K562 (cell line): Measurements from ENCODE around the gene MTSS2. TPM values are rescaled to one million over a fixed set of nuclear protein-coding genes. Genes with fewer than 3 reads are reported as not detected.

ENCODE experiments used
- ATAC-seq: fragments of 200-7000 bp; cut with Tn5 transposase; 3 replicates; pipeline ENCODE4 v1.9.1; 2020; ENCODE audit warnings: moderate library complexity
- BruUV-seq: library from RNA; stranded (reverse); fragments of 400-500 nt; replicated peaks from 2 replicates; lab custom pipeline; 2021; lab: Mats Ljungman, UMichigan
- CTCF ChIA-PET: fragments of 300-600 bp; formaldehyde crosslinking; extraction: SDS; loops from one replicate; lab custom pipeline; 2021; ENCODE audit warnings: low intra/inter-chr PET ratio; lab: Yijun Ruan, JAX
- POLR2A ChIA-PET: fragments of 300-600, 350-650 bp; sonication (Branson Sonifier 250); formaldehyde crosslinking; extraction: SDS; loops from one replicate; lab custom pipeline; 2021; ENCODE audit warnings: antibody characterized with exemption, inconsistent platforms; lab: Yijun Ruan, JAX
- DNase-seq, 4 experiments: peaks; one replicate each; pipeline versions ENCODE4 v3.0.0 to v3.0.0-alpha.2; 2011 to 2018; ENCODE audit warnings: low spot score in 3 of 4, mixed read lengths in 3 of 4; ENCODE audit errors: extremely low read depth in 1 of 4
- FAIRE-seq: peaks from 2 replicates; lab custom pipeline; 2011; peaks lifted over from hg19 to GRCh38; lab: Jason Lieb, UNC
- H2AFZ ChIP-seq: 2 replicates; pipeline ENCODE4 v1.6.0; 2011; ENCODE audit warnings: low read depth, low read length, control low read depth, inconsistent platforms
- H3K27ac ChIP-seq: fragments of 200-600 bp; 3 replicates; pipeline ENCODE4 v1.8.0; 2011; ENCODE audit warnings: low read depth, mild to moderate bottlenecking, control low read depth, inconsistent platforms, low read length, moderate library complexity, mixed read lengths; ENCODE audit errors: extremely low read depth
- H3K27me3 ChIP-seq, 2 experiments: fragments of 300-600 bp in 1 of 2; 2 replicates in 1 of 2; 3 replicates in 1 of 2; pipeline versions ENCODE4 v1.6.0 to v1.8.0; 2011; ENCODE audit warnings: inconsistent platforms in 2 of 2, low read length in 2 of 2, mild to moderate bottlenecking in 1 of 2, mixed read lengths in 1 of 2, moderate library complexity in 1 of 2; ENCODE audit not compliant: control insufficient read depth in 2 of 2, insufficient read depth in 2 of 2
- H3K36me3 ChIP-seq: fragments of 300-600 bp; 3 replicates; pipeline ENCODE4 v1.8.0; 2011; ENCODE audit warnings: mild to moderate bottlenecking, low read length, inconsistent platforms; ENCODE audit not compliant: control insufficient read depth, insufficient read depth
- H3K4me1 ChIP-seq, 2 experiments: fragments of 200-600 bp in 1 of 2; replicated peaks in 1 of 2; 2 replicates in 1 of 2; 3 replicates in 1 of 2; pipeline versions ENCODE4 v1.5.1 to v1.8.0; 2011; ENCODE audit warnings: inconsistent platforms in 2 of 2, low read length in 2 of 2, mild to moderate bottlenecking in 1 of 2, mixed read lengths in 1 of 2, moderate library complexity in 1 of 2; ENCODE audit not compliant: control insufficient read depth in 2 of 2, insufficient read depth in 2 of 2
- H3K4me2 ChIP-seq: 2 replicates; pipeline ENCODE4 v1.6.1; 2011; ENCODE audit warnings: low read length, control low read depth, inconsistent platforms, mixed read lengths; ENCODE audit not compliant: insufficient read depth
- H3K4me3 ChIP-seq: fragments of 200-600 bp; sonication (generic), shearing (Covaris generic); 2 replicates; pipeline ENCODE4 v1.5.1; 2016; ENCODE audit warnings: control low read depth, inconsistent platforms
- H3K79me2 ChIP-seq: fragments of 200-600 bp; 3 replicates; pipeline ENCODE4 v1.8.0; 2011; ENCODE audit warnings: low read length, inconsistent platforms; ENCODE audit not compliant: control insufficient read depth, insufficient read depth
- H3K9ac ChIP-seq, 2 experiments: 2 replicates each; pipeline versions ENCODE4 v1.6.0 to v1.6.1; 2011; ENCODE audit warnings: low read depth in 2 of 2, low read length in 2 of 2, control low read depth in 1 of 2, inconsistent platforms in 1 of 2, mild to moderate bottlenecking in 1 of 2, mixed read lengths in 1 of 2; ENCODE audit not compliant: insufficient read depth in 1 of 2
- H3K9me1 ChIP-seq: one replicate; pipeline ENCODE4 v1.6.0; 2011; ENCODE audit warnings: inconsistent platforms, mild to moderate bottlenecking, low read length, moderate library complexity; ENCODE audit not compliant: control insufficient read depth, insufficient read depth
- H3K9me3 ChIP-seq: replicated peaks from 2 replicates; pipeline ENCODE4 v1.5.1; 2011; ENCODE audit warnings: low read depth, low read length, inconsistent platforms; ENCODE audit not compliant: control insufficient read depth, insufficient read depth
- H4K20me1 ChIP-seq: replicated peaks from 2 replicates; pipeline ENCODE4 v1.6.1; 2011; ENCODE audit warnings: low read length, inconsistent platforms, mixed read lengths; ENCODE audit not compliant: control insufficient read depth, insufficient read depth
- CBFA2T3 ChIP-seq: fragments of 450-650 bp; IDR thresholded peaks from 2 replicates; pipeline ENCODE4 v1.6.1; 2017
- CHD2 ChIP-seq: IDR thresholded peaks from 2 replicates; pipeline ENCODE4 v1.6.1; 2011; ENCODE audit warnings: low read depth, low read length
- KDM5B ChIP-seq: fragments of 200-600 bp; sonication (generic); IDR thresholded peaks from 2 replicates; pipeline ENCODE4 v1.6.1; 2012; ENCODE audit warnings: low read depth, mild to moderate bottlenecking, moderate library complexity, low read length, control low read depth, inconsistent platforms; ENCODE audit not compliant: insufficient replicate concordance
- RBM34 ChIP-seq: fragments of 200-400 bp; formaldehyde crosslinking; IDR thresholded peaks from 2 replicates; pipeline ENCODE4 v1.6.1; 2018; ENCODE audit warnings: low read length, borderline replicate concordance; ENCODE audit not compliant: insufficient read depth
- TOE1 ChIP-seq, 2 experiments: fragments of 450-650 bp in 1 of 2; sonication (generic) in 1 of 2; formaldehyde crosslinking in 1 of 2; IDR thresholded peaks; 2 replicates each; pipeline versions ENCODE4 v1.7.1 to v1.8.0; 2016 to 2022; ENCODE audit warnings: borderline replicate concordance in 2 of 2, mild to moderate bottlenecking in 2 of 2, antibody characterized with exemption in 1 of 2, inconsistent platforms in 1 of 2, low read depth in 1 of 2, missing genetic modification reagents in 1 of 2, moderate library complexity in 1 of 2
- XRCC4 ChIP-seq: IDR thresholded peaks from one replicate; pipeline ENCODE4 v1.6.1; 2011; ENCODE audit not compliant: insufficient read depth, insufficient read length; ENCODE audit errors: extremely low read depth
- ZNF253 ChIP-seq: fragments of 250-450 bp; sonication (Bioruptor Pico); conservative IDR thresholded peaks from 2 replicates; pipeline ENCODE4 v1.6.1; 2021; ENCODE audit warnings: mild to moderate bottlenecking
- WGBS: fragments of 100-300 bp; shearing (Covaris generic); methylation state at CpG from one replicate; pipeline ENCODE4 v1.1.6; 2016; ENCODE audit warnings: low coverage, mixed read lengths; ENCODE audit not compliant: insufficient coverage; ENCODE audit errors: missing lambda C conversion rate; 5-methylcytosine and 5-hydroxymethylcytosine counted together
- in situ Hi-C: fragments of 300-500 bp; cut with MboI; formaldehyde crosslinking; loops from 4 replicates; pipeline ENCODE4 v1.15.0; 2018; ENCODE audit warnings: inconsistent platforms, mixed read lengths
- intact Hi-C: fragments of 100-400 bp; cut with micrococcal nuclease; formaldehyde crosslinking; loops from 2 replicates; pipeline ENCODE4 v1.14.2; 2022
- polyA plus RNA-seq, 8 experiments: library from polyadenylated mRNA; depleted of rRNA in 4 of 8; stranded (reverse) in 5 of 8; unstranded in 3 of 8; fragments of >200 nt; fragmentation: Nextera tagmentation in 2 of 8; fragmentation: Illumina TruSeq in 1 of 8; extraction: Ambion mirVana in 2 of 8; extraction: Trizol in 1 of 8; gene quantifications; 2 replicates each; pipeline versions ENCODE4 v1.2.1 to v1.2.3, GENCODE V29; 2011 to 2014; ENCODE audit warnings: inconsistent platforms in 1 of 8, missing spikeins in 1 of 8
- total RNA-seq, 7 experiments: library from RNA; depleted of rRNA in 6 of 7; stranded (reverse); fragments of >200 nt in 6 of 7; fragmentation: Illumina TruSeq in 2 of 7; extraction: Trizol in 2 of 7; gene quantifications; 2 replicates each; pipeline versions ENCODE4 v1.2.1 to v1.2.3, GENCODE V29; 2011 to 2021; ENCODE audit warnings: low replicate concordance in 1 of 7
- TF ChIP-seq, protein P1 (sequence below): sonication (generic); formaldehyde crosslinking; IDR thresholded peaks from 2 replicates; pipeline ENCODE4 v1.8.1; 2022; ENCODE audit warnings: missing genetic modification reagents

Gene MTSS2
- total and polyA plus RNA-seq, 9 of the 15 experiments (the other 6 are each of a cell fraction or from before 2014, with no cell fraction given), result 0.11 to 60.3 (median 16.9) TPM

DNA sequence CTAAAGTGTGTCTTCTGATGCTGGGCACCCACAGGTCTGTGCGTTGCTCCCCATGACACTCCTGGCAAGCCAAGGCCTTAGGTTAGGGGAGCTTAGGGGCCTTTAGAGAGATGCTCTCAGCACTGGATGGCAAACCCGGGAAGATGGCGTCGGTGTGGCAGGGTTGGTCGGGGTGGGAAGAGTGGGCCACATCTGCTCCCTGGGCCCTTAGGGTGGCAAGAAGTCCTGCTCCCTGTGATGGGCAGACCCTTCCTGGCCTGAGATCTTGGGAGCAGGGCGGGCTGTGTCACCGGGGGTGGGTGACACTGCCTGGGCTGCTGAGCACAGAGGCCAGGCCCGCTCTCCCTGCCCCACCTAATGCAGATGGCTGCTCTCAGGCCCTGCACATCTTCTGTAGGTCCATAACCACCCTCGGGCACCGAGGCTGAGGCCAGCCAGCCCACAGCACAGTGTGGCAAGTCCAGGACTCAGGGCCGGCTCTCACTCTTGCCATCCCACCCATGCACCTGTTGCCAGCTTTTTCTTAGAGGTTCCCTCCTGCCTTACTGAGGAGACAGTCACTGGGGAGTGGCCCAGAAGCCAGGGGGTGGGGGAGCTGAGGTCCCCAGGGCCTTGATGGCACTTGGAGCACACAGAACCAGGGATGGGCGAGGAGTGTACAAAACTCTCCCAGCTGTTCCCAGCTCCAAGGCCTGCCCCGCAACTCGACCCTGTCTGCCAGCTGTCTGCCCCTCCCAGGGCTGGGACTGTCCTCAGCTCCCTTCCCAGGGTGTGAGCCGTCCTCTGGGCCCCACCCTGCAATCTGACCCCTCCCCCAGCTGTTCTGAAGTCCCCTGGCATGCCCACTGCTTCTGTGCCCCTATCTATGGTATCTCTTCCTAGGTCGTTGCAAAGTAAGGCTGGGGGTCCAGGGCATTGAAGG lies 4.4 kb upstream of the MTSS2 start:
- FAIRE-seq (no peak), DNase-seq (no peak), ATAC-seq (no peak)
- Histone ChIP-seq H3K27me3 (no peaks in the 10 kb centered on the region), H3K79me2 (peaks cover 5% of the 10 kb centered on the region), H3K27ac (no peak overlapping the region), H3K4me2 (no peak overlapping the region), H2AFZ (no peak overlapping the region), H4K20me1 (no peaks in the 10 kb centered on the region), H3K9me1 (no peaks in the 10 kb centered on the region), H3K4me3 (no peak overlapping the region), H3K36me3 (peaks cover 12% of the 10 kb centered on the region; the same call in 1 of the 3 replicates), H3K9me3 (no peaks in the 10 kb centered on the region), H3K9ac (peak overlapping the region in 1 of 2 experiments; percentile 6; a peak in 2 of 4 replicates), H3K4me1 (peaks cover 17 to 82% of the 10 kb centered on the region in 2 experiments)
- ChIA-PET CTCF (no interaction called here), POLR2A (interaction anchor here (1.2 kb wide), 1 partner anchor 11 kb away, joined by 4 read pairs; no protein-coding TSS in a partner anchor)
- BruUV-seq, result no TSS peak
- intact Hi-C loops, result loop anchor here (5.0 kb wide), 2 partner anchors 47 to 82 kb away; no protein-coding TSS in a partner anchor
- in situ Hi-C loops, result no loop called here
- WGBS, result 71% methylated on average over 15 of the region's 16 CpGs
- TF ChIP-seq CBFA2T3 (no peak), XRCC4 (no peak), KDM5B (no peak), CHD2 (no peak), ZNF253 (CRISPR knock-in tag) (no peak), RBM34 (no peak), TOE1 (IDR thresholded peaks at IDR 0.05; ENCODE audit: borderline replicate concordance) (no peak), TOE1 (CRISPR knock-in tag; IDR thresholded peaks at IDR 0.05; ENCODE audit: borderline replicate concordance, low read depth) (no peak)
- TF ChIP-seq, protein P1, sequence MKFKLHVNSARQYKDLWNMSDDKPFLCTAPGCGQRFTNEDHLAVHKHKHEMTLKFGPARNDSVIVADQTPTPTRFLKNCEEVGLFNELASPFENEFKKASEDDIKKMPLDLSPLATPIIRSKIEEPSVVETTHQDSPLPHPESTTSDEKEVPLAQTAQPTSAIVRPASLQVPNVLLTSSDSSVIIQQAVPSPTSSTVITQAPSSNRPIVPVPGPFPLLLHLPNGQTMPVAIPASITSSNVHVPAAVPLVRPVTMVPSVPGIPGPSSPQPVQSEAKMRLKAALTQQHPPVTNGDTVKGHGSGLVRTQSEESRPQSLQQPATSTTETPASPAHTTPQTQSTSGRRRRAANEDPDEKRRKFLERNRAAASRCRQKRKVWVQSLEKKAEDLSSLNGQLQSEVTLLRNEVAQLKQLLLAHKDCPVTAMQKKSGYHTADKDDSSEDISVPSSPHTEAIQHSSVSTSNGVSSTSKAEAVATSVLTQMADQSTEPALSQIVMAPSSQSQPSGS, result no peak
